NCI-H82 treated with DMSO at 0.1 percent for 48 hours (cell line): ENCODE measurements around the gene GSX2.

Source experiments
- DNase-seq: peaks from one replicate; lab custom pipeline; 2025; ENCODE audit not compliant: unreplicated experiment; lab: John Stamatoyannopoulos, UW

The GSX2 gene

GRCh38 chr4:54076673-54077072 is 23.3 kb upstream of the GSX2 start:
- DNase-seq, result no peak

- no peak for DNase-seq
Observed at GRCh38 chr4:54077812-54078211, 22.2 kb upstream of the GSX2 start.

- no peak for DNase-seq
Observed at GRCh38 chr4:54082168-54082567, 17.8 kb upstream of the GSX2 start.

GRCh38 chr4:54085284-54085683 is 14.7 kb upstream of the GSX2 start:
- no peak for DNase-seq

GRCh38 chr4:54089875-54090274 is 10.1 kb upstream of the GSX2 start:
- DNase-seq, result no peak

- DNase-seq, result no peak
Observed at GRCh38 chr4:54090404-54090803, 9.6 kb upstream of the GSX2 start.

GRCh38 chr4:54090804-54091623 is 8.9 kb upstream of the GSX2 start:
- no peak for DNase-seq

GRCh38 chr4:54091637-54092404 is 8.1 kb upstream of the GSX2 start:
- DNase-seq, result peak; percentile 63

GRCh38 chr4:54092405-54093323 is 7.3 kb upstream of the GSX2 start:
- no peak for DNase-seq

GRCh38 chr4:54093324-54094240 is 6.4 kb upstream of the GSX2 start:
- no peak for DNase-seq

- DNase-seq, result no peak
Observed at GRCh38 chr4:54094451-54094850, 5.5 kb upstream of the GSX2 start.

- DNase-seq, result no peak
Observed at GRCh38 chr4:54095110-54095825, 4.7 kb upstream of the GSX2 start.

GRCh38 chr4:54096295-54096962 is 3.5 kb upstream of the GSX2 start:
- DNase-seq, result no peak

GRCh38 chr4:54097152-54097551 is 2.8 kb upstream of the GSX2 start:
- DNase-seq, result no peak

- DNase-seq, result no peak
Observed at GRCh38 chr4:54098375-54098774, 1.6 kb upstream of the GSX2 start.

GRCh38 chr4:54099287-54099747 is 646 bp upstream of the GSX2 start:
- no peak for DNase-seq

- DNase-seq, result no peak
Observed at GRCh38 chr4:54100595-54101189, 729 bp downstream of the GSX2 start.

- DNase-seq, result no peak
Observed at GRCh38 chr4:54101190-54102041, 1.5 kb downstream of the GSX2 start.
